ENCODE data around the gene PARP6. TPM values are rescaled to one million over a fixed set of nuclear protein-coding genes. Genes with fewer than 3 reads are reported as not detected.

PARP6 gene
- total and polyA plus RNA-seq, 2 of the 8 experiments (the other 6 are each of a cell fraction or from before 2014, with no cell fraction given) = 39.8 to 45.3 TPM

- no peak for TF ChIP-seq TAF1 (IDR thresholded peaks at IDR 0.05; ENCODE audit: low read depth, low read length)
- no peak for TF ChIP-seq SIRT6 (IDR thresholded peaks at IDR 0.05; ENCODE audit: low read length)
Measured at GRCh38 chr15:72205273-72205672, 67.1 kb downstream of the PARP6 start (continued).

All from H1 (cell line).